ENCODE measurements around the gene BRICD5. TPM values are rescaled to one million over a fixed set of nuclear protein-coding genes. Genes with fewer than 3 reads are reported as not detected.

The BRICD5 gene
- total RNA-seq, 2 experiments from 2014 or later, result 6.6 to 6.9 TPM

- Mint-ChIP-seq H3K9me3 (no peaks in the 10 kb centered on the region), H3K27me3 (no peaks in the 10 kb centered on the region), H3K36me3 (ENCODE audit: low read depth) (peaks cover 18% of the 10 kb centered on the region), H3K4me3 (no peak overlapping the region), H3K27ac (no peak overlapping the region), H3K4me1 (ENCODE audit: low read depth) (peaks cover 5% of the 10 kb centered on the region)
- TF ChIP-seq, protein P1, sequence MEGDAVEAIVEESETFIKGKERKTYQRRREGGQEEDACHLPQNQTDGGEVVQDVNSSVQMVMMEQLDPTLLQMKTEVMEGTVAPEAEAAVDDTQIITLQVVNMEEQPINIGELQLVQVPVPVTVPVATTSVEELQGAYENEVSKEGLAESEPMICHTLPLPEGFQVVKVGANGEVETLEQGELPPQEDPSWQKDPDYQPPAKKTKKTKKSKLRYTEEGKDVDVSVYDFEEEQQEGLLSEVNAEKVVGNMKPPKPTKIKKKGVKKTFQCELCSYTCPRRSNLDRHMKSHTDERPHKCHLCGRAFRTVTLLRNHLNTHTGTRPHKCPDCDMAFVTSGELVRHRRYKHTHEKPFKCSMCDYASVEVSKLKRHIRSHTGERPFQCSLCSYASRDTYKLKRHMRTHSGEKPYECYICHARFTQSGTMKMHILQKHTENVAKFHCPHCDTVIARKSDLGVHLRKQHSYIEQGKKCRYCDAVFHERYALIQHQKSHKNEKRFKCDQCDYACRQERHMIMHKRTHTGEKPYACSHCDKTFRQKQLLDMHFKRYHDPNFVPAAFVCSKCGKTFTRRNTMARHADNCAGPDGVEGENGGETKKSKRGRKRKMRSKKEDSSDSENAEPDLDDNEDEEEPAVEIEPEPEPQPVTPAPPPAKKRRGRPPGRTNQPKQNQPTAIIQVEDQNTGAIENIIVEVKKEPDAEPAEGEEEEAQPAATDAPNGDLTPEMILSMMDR (IDR thresholded peaks at IDR 0.05), result no peak
- ATAC-seq (no peak), DNase-seq (no peak)
- ChIA-PET POLR2A (interaction anchor here (1.2 kb wide), 1 partner anchor 20 kb away, joined by 3 read pairs; no protein-coding TSS in a partner anchor), CTCF (interaction anchor here (1.1 kb wide), 1 partner anchor 11 kb away, joined by 3 read pairs; no protein-coding TSS in a partner anchor)
- intact Hi-C loops (cut with micrococcal nuclease), result no loop called here
Measured at GRCh38 chr16:2246301-2246885, 35.7 kb upstream of the BRICD5 start.

GRCh38 chr16:2244926-2245795 is 34.5 kb upstream of the BRICD5 start:
- ChIA-PET POLR2A (interaction anchor here (0.9 kb wide), 1 partner anchor 51 kb away, joined by 4 read pairs; no protein-coding TSS in a partner anchor), CTCF (interaction anchor here (1.1 kb wide), 1 partner anchor 50 kb away, joined by 3 read pairs; no protein-coding TSS in a partner anchor)
- TF ChIP-seq, protein P1 (IDR thresholded peaks at IDR 0.05), result no peak
- H3K4me3 Mint-ChIP-seq, result no peak overlapping the region
- DNase-seq (no peak), ATAC-seq (no peak)
- intact Hi-C loops (cut with micrococcal nuclease), result no loop called here
- peaks cover 16% of the 10 kb centered on the region for H3K36me3 Mint-ChIP-seq (ENCODE audit: low read depth)
- no peak overlapping the region for H3K27ac Mint-ChIP-seq
- no peaks in the 10 kb centered on the region for H3K9me3 Mint-ChIP-seq
- no peaks in the 10 kb centered on the region for H3K4me1 Mint-ChIP-seq (ENCODE audit: low read depth)
- H3K27me3 Mint-ChIP-seq, result no peaks in the 10 kb centered on the region

GRCh38 chr16:2244301-2244700 is 33.6 kb upstream of the BRICD5 start:
- no peak overlapping the region for H3K4me3 Mint-ChIP-seq
- intact Hi-C loops (cut with micrococcal nuclease), result no loop called here
- ChIA-PET POLR2A (no interaction called here), CTCF (no interaction called here)
- peaks cover 14% of the 10 kb centered on the region for H3K36me3 Mint-ChIP-seq (ENCODE audit: low read depth)
- TF ChIP-seq, protein P1 (IDR thresholded peaks at IDR 0.05), result no peak
- H3K27me3 Mint-ChIP-seq, result no peaks in the 10 kb centered on the region
- no peak overlapping the region for H3K27ac Mint-ChIP-seq
- DNase-seq, result no peak
- H3K4me1 Mint-ChIP-seq (ENCODE audit: low read depth), result no peaks in the 10 kb centered on the region
- no peaks in the 10 kb centered on the region for H3K9me3 Mint-ChIP-seq
- ATAC-seq, result no peak

- DNase-seq (no peak), ATAC-seq (no peak)
- H3K27ac Mint-ChIP-seq, result no peak overlapping the region
- intact Hi-C loops (cut with micrococcal nuclease), result no loop called here
- H3K4me3 Mint-ChIP-seq, result no peak overlapping the region
- H3K36me3 Mint-ChIP-seq (ENCODE audit: low read depth), result peaks cover 14% of the 10 kb centered on the region
- POLR2A ChIA-PET, result interaction anchor here (1.0 to 2.0 kb wide), 2 partner anchors 8 to 10 kb away, joined by 4 to 9 read pairs; partner anchors contain the start of gene ECI1
- no peaks in the 10 kb centered on the region for H3K9me3 Mint-ChIP-seq
- CTCF ChIA-PET, result no interaction called here
- H3K4me1 Mint-ChIP-seq (ENCODE audit: low read depth), result no peaks in the 10 kb centered on the region
- no peaks in the 10 kb centered on the region for H3K27me3 Mint-ChIP-seq
- TF ChIP-seq, protein P1 (IDR thresholded peaks at IDR 0.05), result no peak
Measured at GRCh38 chr16:2243781-2244180, 33.1 kb upstream of the BRICD5 start.
